Neuronal stem cell (in vitro differentiated cells): ENCODE results near the gene TRAK2.
A peak's percentile ranks its signal among the peaks of the same experiment; 100 is the strongest.

ENCODE experiments used
- DNase-seq: peaks from one replicate; pipeline ENCODE4 v3.0.0-alpha.2; 2013; ENCODE audit warnings: low spot score
- H2AFZ ChIP-seq: one replicate; pipeline ENCODE4 v1.6.1; 2013; ENCODE audit warnings: mild to moderate bottlenecking, low read length, inconsistent platforms
- H2AK5ac ChIP-seq: 2 replicates; pipeline ENCODE4 v1.6.1; 2013; ENCODE audit warnings: low read depth, mild to moderate bottlenecking, inconsistent platforms, low read length, moderate library complexity, mixed read lengths
- H2BK120ac ChIP-seq: 2 replicates; pipeline ENCODE4 v1.6.1; 2013; ENCODE audit warnings: low read depth, mild to moderate bottlenecking, inconsistent platforms, low read length, moderate library complexity, mixed read lengths
- H2BK12ac ChIP-seq: one replicate; pipeline ENCODE4 v1.6.1; 2013; ENCODE audit warnings: low read length, inconsistent platforms
- H2BK15ac ChIP-seq: 2 replicates; pipeline ENCODE4 v1.6.1; 2013; ENCODE audit warnings: mild to moderate bottlenecking, low read length, inconsistent platforms, mixed read lengths
- H2BK5ac ChIP-seq: one replicate; pipeline ENCODE4 v1.6.1; 2013; ENCODE audit warnings: inconsistent platforms, mild to moderate bottlenecking, low read length, moderate library complexity
- H3K14ac ChIP-seq: one replicate; pipeline ENCODE4 v1.6.1; 2013; ENCODE audit warnings: low read length, inconsistent platforms
- H3K18ac ChIP-seq: 2 replicates; pipeline ENCODE4 v1.6.1; 2013; ENCODE audit warnings: low read length, inconsistent platforms
- H3K23ac ChIP-seq: 2 replicates; pipeline ENCODE4 v1.6.1; 2013; ENCODE audit warnings: low read depth, mild to moderate bottlenecking, mixed read lengths, low read length, inconsistent platforms; ENCODE audit not compliant: poor library complexity
- H3K27ac ChIP-seq: replicated peaks from 3 replicates; pipeline ENCODE4 v1.5.1; 2013; ENCODE audit warnings: low read length, inconsistent platforms
- H3K27me3 ChIP-seq, 3 experiments: 2 replicates each; pipeline ENCODE4 v1.6.1; 2013; ENCODE audit warnings: low read length in 3 of 3, mild to moderate bottlenecking in 2 of 3, inconsistent platforms in 1 of 3, low read depth in 1 of 3, mixed read lengths in 1 of 3, moderate library complexity in 1 of 3; ENCODE audit not compliant: control insufficient read depth in 3 of 3, insufficient read depth in 3 of 3
- H3K36me3 ChIP-seq, 2 donors: replicated peaks in 1 of 2; 2 replicates each; pipeline ENCODE4 v1.6.1; 2013; ENCODE audit warnings: low read length in 2 of 2; ENCODE audit not compliant: control insufficient read depth in 2 of 2, insufficient read depth in 2 of 2
- H3K4ac ChIP-seq: 2 replicates; pipeline ENCODE4 v1.6.1; 2013; ENCODE audit warnings: inconsistent platforms, mild to moderate bottlenecking, low read length, moderate library complexity
- H3K4me1 ChIP-seq, 2 donors: 1 replicate in 1 of 2; 2 replicates in 1 of 2; pipeline ENCODE4 v1.6.1; 2013; ENCODE audit warnings: low read length in 2 of 2, low read depth in 1 of 2; ENCODE audit not compliant: control insufficient read depth in 2 of 2, insufficient read depth in 1 of 2
- H3K4me2 ChIP-seq: one replicate; pipeline ENCODE4 v1.6.1; 2013; ENCODE audit warnings: mild to moderate bottlenecking, low read length, inconsistent platforms; ENCODE audit not compliant: insufficient read depth, poor library complexity, severe bottlenecking
- H3K4me3 ChIP-seq, 2 donors: 2 replicates each; pipeline ENCODE4 v1.5.1; 2013; ENCODE audit warnings: low read length in 2 of 2, mild to moderate bottlenecking in 2 of 2, inconsistent platforms in 1 of 2, moderate library complexity in 1 of 2
- H3K79me1 ChIP-seq: one replicate; pipeline ENCODE4 v1.6.1; 2013; ENCODE audit warnings: low read depth, mild to moderate bottlenecking, inconsistent platforms, low read length, moderate library complexity
- H3K9ac ChIP-seq: one replicate; pipeline ENCODE4 v1.6.1; 2013; ENCODE audit warnings: mild to moderate bottlenecking, low read depth, low read length, inconsistent platforms; ENCODE audit not compliant: poor library complexity
- H3K9me3 ChIP-seq, 2 donors: replicated peaks in 1 of 2; 2 replicates each; pipeline versions ENCODE3 to v1.6.1; 2013; ENCODE audit warnings: low read length in 2 of 2, mild to moderate bottlenecking in 2 of 2, inconsistent platforms in 1 of 2, low read depth in 1 of 2, mixed read lengths in 1 of 2, moderate library complexity in 1 of 2; ENCODE audit not compliant: control insufficient read depth in 2 of 2, insufficient read depth in 1 of 2
- H4K8ac ChIP-seq: one replicate; pipeline ENCODE4 v1.6.1; 2013; ENCODE audit warnings: low read depth, mild to moderate bottlenecking, inconsistent platforms, low read length, moderate library complexity
- H4K91ac ChIP-seq: one replicate; pipeline ENCODE4 v1.6.1; 2013; ENCODE audit warnings: low read length, low read depth, mild to moderate bottlenecking, inconsistent platforms; ENCODE audit not compliant: poor library complexity
- WGBS, 2 donors: extraction: QIAGEN DNeasy Blood & Tissue Kit; methylation state at CpG; one replicate each; pipeline ENCODE4 v1.1.7; 2013; ENCODE audit warnings: missing lambda C conversion rate in 2 of 2, mixed read lengths in 1 of 2; ENCODE audit not compliant: insufficient read length in 2 of 2, insufficient replicate concordance in 1 of 2; ENCODE audit errors: extremely low coverage in 2 of 2; 5-methylcytosine and 5-hydroxymethylcytosine counted together

TRAK2 gene

GRCh38 chr2:201482543-201482942 lies 31.3 kb upstream of the TRAK2 start:
- no peak overlapping the region for H2AFZ ChIP-seq
- no peak overlapping the region for H4K91ac ChIP-seq
- H3K4me3 ChIP-seq = no peak overlapping the region
- no peak for DNase-seq
- no peak overlapping the region for H4K8ac ChIP-seq
- H3K9me3 ChIP-seq = no peaks in the 10 kb centered on the region
- no peak overlapping the region for H3K23ac ChIP-seq
- peaks cover 0 to 47% of the 10 kb centered on the region in 2 donors for H3K36me3 ChIP-seq
- H3K79me1 ChIP-seq = no peaks in the 10 kb centered on the region
- H3K4me1 ChIP-seq = no peaks in the 10 kb centered on the region
- no peak overlapping the region for H3K27ac ChIP-seq
- no peak overlapping the region for H3K9ac ChIP-seq
- H2BK120ac ChIP-seq = no peak overlapping the region
- no peak overlapping the region for H3K4ac ChIP-seq
- H2AK5ac ChIP-seq = no peak overlapping the region
- no peak overlapping the region for H3K4me2 ChIP-seq
- H2BK5ac ChIP-seq = no peak overlapping the region
- no peak overlapping the region for H3K18ac ChIP-seq
- no peak overlapping the region for H2BK15ac ChIP-seq
- no CpG with 5 or more reads among the region's 4 CpGs for WGBS, 2 donors
- H3K27me3 ChIP-seq = no peaks in the 10 kb centered on the region
- H2BK12ac ChIP-seq = no peak overlapping the region
- H3K14ac ChIP-seq = no peak overlapping the region

- no CpG with 5 or more reads among the region's 3 CpGs for WGBS, 2 donors
- H3K14ac ChIP-seq = no peak overlapping the region
- H3K79me1 ChIP-seq = no peaks in the 10 kb centered on the region
Observed at GRCh38 chr2:201472411-201472810, 21.2 kb upstream of the TRAK2 start.

GRCh38 chr2:201471732-201472393 lies 20.6 kb upstream of the TRAK2 start:
- no peak overlapping the region for H2BK5ac ChIP-seq
- no peak overlapping the region for H3K9ac ChIP-seq
- H3K27ac ChIP-seq = no peak overlapping the region
- no peak overlapping the region for H2BK12ac ChIP-seq
- no peak overlapping the region for H2AK5ac ChIP-seq
- H3K4ac ChIP-seq = no peak overlapping the region
- H4K91ac ChIP-seq = no peak overlapping the region
- H2BK15ac ChIP-seq = no peak overlapping the region
- H3K4me2 ChIP-seq = no peak overlapping the region
- H3K27me3 ChIP-seq = no peaks in the 10 kb centered on the region
- H3K79me1 ChIP-seq = no peaks in the 10 kb centered on the region
- H4K8ac ChIP-seq = no peak overlapping the region
- peaks cover 2% of the 10 kb centered on the region in 2 donors for H3K9me3 ChIP-seq
- H3K14ac ChIP-seq = no peak overlapping the region
- no peak overlapping the region for H3K4me3 ChIP-seq
- WGBS, 2 donors = no CpG with 5 or more reads among the region's 3 CpGs
- no peak for DNase-seq
- peaks cover 0 to 3% of the 10 kb centered on the region in 2 donors for H3K4me1 ChIP-seq
- no peak overlapping the region for H3K18ac ChIP-seq
- H2BK120ac ChIP-seq = no peak overlapping the region
- no peak overlapping the region for H3K23ac ChIP-seq
- H2AFZ ChIP-seq = no peak overlapping the region
- H3K36me3 ChIP-seq = peaks cover 3 to 84% of the 10 kb centered on the region in 2 donors

More at GRCh38 chr2:201472411-201472810, 21.2 kb upstream of the TRAK2 start:
- no peak overlapping the region for H3K4me2 ChIP-seq
- H3K4me3 ChIP-seq = no peak overlapping the region
- peaks cover 3 to 81% of the 10 kb centered on the region in 2 donors for H3K36me3 ChIP-seq
- no peak overlapping the region for H3K4ac ChIP-seq
- DNase-seq = no peak
- H2BK12ac ChIP-seq = no peak overlapping the region
- no peak overlapping the region for H3K9ac ChIP-seq
- no peak overlapping the region for H3K18ac ChIP-seq
- H2BK120ac ChIP-seq = no peak overlapping the region
- H4K91ac ChIP-seq = no peak overlapping the region
- peaks cover 2% of the 10 kb centered on the region in 2 donors for H3K9me3 ChIP-seq
- peaks cover 0 to 3% of the 10 kb centered on the region in 2 donors for H3K4me1 ChIP-seq
- no peak overlapping the region for H4K8ac ChIP-seq
- H2AK5ac ChIP-seq = no peak overlapping the region
- no peak overlapping the region for H3K27ac ChIP-seq
- no peak overlapping the region for H2AFZ ChIP-seq
- no peak overlapping the region for H3K23ac ChIP-seq
- H2BK15ac ChIP-seq = no peak overlapping the region
- H3K27me3 ChIP-seq = no peaks in the 10 kb centered on the region
- H2BK5ac ChIP-seq = no peak overlapping the region

- Histone ChIP-seq H3K36me3 (peaks cover 3 to 84% of the 10 kb centered on the region in 2 donors), H2BK12ac (no peak overlapping the region), H3K14ac (no peak overlapping the region), H4K91ac (no peak overlapping the region), H3K4me2 (no peak overlapping the region), H4K8ac (no peak overlapping the region), H3K9ac (no peak overlapping the region), H3K4me1 (peaks cover 0 to 3% of the 10 kb centered on the region in 2 donors), H3K4ac (no peak overlapping the region), H3K23ac (no peak overlapping the region), H3K9me3 (peaks cover 2% of the 10 kb centered on the region in 2 donors), H3K79me1 (no peaks in the 10 kb centered on the region), H2BK5ac (no peak overlapping the region), H3K4me3 (no peak overlapping the region), H2AFZ (no peak overlapping the region), H2AK5ac (no peak overlapping the region), H2BK15ac (no peak overlapping the region), H3K27me3 (no peaks in the 10 kb centered on the region), H3K18ac (no peak overlapping the region), H3K27ac (no peak overlapping the region), H2BK120ac (no peak overlapping the region)
- DNase-seq = peak; percentile 12
- WGBS, 2 donors = no CpG with 5 or more reads among the region's 9 CpGs
Observed at GRCh38 chr2:201470821-201471731, 19.8 kb upstream of the TRAK2 start.
